HG02970 (cell line): Measurements from ENCODE around the gene NRAS.
A peak's percentile ranks its signal among the peaks of the same experiment; 100 is the strongest.
"Not testable (repeated sequence)": the region's sequence is repeated elsewhere in the genome, so short reads cannot be mapped to it uniquely, and the experiment has no call there.

ENCODE experiments used
- ATAC-seq: cut with Tn5 transposase; IDR thresholded peaks from one replicate; pipeline ENCODE4 v1.9.1; 2021; ENCODE audit warnings: mild to moderate bottlenecking, moderate library complexity, moderate number of reproducible peaks; ENCODE audit not compliant: unreplicated experiment, low FRiP score

The NRAS gene

DNA sequence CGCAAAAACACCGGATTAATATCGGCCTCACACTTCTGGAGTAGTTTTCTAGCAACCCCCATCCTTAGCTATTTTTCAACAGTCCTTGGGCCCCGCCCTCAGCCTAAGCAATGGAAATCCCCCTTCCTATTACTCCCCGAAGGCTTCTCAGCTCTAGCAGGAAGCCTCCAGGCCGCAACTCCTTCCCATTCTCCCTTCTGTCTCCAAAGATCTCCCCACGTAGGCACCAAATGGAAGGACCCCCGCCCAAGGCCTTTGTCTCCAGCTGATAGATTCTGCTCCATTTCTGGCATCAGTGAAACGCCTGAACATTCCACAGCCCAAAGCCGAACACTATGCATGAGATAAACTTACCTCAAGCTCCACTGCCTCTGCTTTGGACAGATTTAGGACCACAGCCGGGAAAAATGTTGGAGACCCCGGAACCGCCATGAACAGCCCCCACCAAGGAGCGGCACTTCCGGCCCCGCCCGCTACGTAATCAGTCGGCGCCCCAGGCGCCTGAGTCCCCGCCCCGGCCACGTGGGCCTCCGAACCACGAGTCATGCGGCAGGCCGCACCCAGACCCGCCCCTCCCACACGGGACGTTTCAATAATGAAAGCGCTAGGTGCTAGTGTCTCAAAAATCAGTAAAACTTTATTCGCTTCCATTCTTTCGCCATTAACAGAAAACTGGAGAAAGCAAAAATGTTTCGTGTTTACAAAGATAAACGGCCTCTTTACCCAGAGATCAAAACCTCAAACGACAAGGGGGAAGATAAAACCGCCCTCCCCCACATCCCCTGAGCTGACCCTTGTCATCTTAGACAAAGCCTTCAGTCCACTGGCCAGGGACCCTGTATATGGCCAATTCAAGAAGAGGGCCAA lies at the start of gene NRAS:
NRAS (minus strand) TSS at position 468 of the 867 bp plus-strand sequence. CDS start 611 bp downstream, outside the sequence.
- peak; percentile 97 for ATAC-seq

DNA sequence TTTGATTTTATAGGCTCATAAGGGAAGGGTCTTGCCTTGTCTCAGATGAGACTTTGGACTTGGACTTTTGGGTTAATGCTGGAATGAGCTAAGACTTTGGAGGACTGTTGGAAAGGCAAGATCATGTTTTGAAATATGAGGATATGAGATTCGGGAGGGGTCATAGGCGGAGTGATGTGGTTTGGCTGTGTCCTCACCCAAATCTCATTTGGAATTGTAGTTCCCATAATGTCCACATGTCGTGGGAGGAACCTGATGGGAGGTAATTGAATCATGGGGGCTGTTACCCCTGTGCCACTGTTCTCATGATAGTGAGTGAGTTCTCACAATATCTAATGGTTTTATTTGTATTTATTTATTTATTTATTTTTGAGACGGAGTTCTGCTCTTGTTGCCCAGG lies 48.1 kb upstream of the NRAS start:
- no peak for ATAC-seq

DNA sequence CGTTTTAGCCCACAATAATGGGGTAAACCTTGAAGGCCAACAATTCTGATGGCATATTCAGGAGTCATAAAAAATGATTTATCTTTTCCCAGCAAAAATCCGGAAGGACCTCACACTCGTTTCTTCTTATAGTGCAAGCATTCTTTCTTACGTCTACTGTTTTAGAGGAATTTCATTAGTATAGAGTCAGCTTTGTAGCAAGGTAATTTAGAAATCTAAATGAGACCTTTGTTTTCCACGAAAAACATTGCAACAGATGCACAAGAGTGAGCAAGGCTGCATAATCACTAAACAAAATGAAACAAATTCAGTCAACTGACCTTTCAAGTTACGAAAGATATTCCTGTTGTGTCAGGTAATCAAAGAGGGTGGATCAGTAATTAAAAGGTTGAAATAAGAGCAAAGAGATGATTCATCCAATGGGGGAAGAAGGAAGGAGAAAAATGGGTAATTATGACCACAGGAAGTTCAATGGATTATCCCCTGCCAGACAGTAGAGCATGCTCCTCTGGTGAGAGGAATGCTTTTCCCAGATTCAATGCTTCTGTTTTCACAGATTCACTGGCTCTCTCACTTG lies 41.8 kb upstream of the NRAS start:
- no peak for ATAC-seq

DNA sequence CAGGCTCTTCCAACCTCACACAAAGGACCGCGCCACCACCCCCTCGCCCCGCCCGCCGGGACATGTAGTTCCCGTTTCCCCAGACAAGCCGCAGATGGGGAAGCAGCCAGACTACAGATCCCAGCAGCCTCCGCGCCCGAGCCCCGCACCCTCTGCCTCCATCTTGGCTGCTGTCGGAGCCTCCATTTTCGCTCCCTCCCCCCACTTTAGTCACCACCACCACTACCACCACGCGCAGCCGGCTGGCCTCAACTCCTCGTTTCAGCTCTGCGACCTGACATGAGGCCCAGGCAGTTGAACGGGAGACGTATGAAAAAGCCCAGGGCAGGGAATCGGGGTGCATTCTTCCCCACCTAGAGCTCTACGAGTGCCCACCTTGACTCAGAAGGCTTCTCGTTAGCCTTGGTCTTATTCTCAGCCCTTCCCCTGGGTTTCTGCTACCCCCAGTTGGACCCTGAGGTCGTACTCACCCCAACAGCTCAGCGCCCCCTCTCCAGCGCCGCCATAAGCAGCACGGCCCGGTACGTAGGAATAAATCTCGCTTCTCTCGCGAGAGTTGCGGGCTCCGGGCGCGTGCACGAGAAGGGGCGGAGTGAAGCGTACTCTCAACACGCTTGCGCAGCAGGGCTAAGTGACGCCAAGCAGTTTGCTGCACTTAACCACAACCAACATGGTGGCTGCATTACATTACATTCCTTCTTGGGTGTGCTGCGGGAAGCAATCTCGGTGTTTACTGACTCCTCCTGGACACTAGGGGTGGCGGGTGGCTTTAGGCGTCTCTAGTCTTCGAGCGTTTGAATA lies 41.1 kb upstream of the NRAS start, which contains the start of gene CSDE1:
CSDE1 (minus strand) TSS at position 530 of the 801 bp plus-strand sequence. CDS start 18,094 bp downstream, outside the sequence.
- ATAC-seq, result peak; percentile 84

DNA sequence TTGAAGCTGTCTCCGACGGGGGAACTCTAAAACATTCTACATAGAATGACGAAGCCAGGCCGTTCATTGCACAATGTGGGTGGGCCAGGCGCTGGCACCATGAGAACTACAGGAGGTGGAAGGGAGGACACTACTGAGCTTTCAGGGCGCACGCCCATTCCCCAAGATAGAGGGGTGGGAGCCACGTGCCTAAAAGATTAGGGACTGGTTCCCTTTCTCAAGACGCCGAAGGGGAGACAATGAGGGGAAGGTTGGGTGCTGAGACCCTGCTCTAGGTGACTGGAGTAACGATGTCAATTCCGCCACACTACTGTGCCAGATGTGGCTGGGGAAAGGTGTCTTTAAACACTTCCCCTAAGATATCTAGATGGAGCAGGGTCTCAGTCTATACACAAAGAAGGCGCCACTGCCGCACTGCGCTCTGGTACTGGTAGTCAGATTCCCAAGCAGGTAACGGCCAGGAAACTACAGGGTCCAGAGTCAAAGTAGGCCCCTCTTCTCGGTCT lies 40.4 kb upstream of the NRAS start:
- ATAC-seq, result no peak

DNA sequence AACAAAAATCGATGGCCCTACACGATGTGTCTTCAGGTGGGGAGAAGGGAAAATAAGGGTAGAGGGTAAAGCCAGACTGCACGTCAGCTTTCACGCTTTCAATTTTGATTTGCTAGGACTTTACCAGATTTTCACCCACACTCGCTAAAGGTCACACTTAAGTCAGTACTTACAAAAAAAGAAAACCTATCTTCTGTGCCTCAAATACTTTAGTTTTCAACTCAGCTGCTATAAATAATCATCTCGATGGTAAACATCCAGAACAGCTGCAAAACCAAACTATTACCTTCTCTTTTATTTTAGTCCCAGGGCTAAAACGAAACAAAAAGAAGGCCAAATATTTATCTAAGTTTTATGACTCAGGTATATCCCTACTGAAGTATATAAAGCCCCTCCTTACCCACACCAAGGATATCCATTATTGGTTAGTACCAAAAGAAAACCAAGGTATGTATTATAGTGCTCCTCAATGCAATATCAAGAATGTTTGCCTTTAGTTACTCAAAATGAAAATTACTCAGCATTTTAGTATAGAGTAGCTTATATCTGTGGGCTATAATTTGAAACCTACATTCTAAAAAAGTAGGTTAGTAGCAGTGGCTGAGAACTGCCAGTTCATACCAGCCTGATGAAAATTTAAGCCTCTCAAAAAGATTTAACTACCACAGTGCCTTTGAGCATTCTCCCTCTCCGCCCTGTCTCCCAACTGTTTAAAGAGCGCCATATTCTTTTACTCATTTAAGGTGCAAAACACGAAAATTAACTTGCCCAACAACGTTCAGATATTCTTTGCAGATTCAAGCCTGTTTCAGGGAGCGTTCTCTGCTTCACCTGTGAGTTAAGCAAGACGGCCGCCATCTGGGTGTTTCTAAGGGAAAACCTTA lies 39.7 kb upstream of the NRAS start:
- no peak for ATAC-seq

DNA sequence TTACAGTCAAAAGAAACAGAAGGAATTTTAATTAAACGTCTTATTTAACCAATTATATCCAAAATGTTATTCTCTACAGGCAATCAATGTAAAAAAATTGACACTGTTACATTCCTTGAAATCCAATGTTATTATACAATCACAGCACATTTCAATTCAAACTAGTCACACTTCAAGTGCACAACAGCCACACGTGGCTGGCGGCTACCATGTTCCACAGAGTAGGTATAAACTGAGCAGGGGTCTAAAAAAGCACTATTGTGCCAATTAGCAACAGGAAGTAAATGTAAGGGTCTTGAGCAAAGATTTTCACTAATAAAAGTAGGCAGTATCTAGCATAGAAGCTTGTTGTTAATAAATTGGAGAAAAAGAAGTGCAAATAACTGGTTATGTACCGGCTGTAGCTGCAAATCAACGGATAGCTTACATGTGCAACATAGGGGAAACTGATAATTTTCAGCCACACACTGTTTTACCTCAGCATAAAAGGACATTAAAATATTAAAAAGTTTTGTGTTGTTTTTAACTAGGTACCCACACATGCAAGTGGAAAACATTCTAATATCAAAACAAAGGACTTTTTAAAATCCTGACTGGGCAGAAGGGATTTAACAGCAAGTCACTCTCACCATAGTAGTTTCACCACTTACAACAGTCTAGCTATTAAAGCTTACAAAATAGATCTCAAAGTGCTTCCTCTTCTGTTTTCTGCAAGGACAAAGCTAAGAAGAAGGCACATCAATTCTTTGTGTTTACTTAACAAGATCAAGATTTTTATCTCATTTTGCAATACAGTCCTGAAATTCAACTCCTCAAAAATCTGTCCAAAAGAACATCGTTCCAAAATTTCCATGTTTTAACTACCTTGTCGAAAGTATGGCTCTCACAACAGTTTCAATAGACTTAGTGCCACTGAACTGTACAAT lies 38.7 kb upstream of the NRAS start:
- no peak for ATAC-seq

DNA sequence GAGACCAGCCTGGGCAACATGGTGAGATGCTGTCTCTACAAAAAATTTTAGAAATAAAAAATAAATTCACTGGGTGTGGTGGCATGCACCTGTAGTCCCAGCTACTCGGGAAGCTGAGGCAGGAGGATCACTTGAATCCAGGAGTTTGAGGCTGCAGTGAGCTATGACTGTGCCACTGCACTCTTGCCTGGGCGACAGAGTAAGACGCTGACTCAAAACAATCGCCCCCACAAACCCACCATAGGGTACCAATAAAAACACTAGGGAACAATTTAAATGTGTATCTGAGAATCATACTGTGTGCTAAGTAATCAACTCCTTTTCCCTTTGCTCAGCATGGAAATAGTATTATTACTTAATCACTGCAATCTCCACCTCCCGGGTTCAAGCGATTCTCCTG lies 37.1 kb upstream of the NRAS start:
- not testable (repeated sequence) for ATAC-seq

DNA sequence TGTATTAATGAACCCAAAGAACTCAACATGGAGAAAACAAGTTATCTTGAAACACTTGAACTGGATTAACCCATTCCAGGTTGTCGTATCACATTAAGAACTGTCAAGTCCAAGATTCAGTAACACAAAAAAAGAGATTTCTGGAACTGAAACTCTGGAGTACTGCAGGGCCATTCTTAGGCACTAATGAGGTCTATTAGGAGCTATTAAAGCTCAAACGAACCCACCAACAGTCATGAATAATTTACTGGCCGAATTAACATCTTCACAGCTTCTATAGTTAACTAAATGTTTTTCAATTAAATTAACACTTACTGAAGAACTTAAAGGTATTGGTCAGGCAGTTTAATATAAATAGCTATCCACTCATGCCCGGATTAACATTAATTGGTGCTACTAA lies 36.6 kb upstream of the NRAS start:
- ATAC-seq, result no peak

DNA sequence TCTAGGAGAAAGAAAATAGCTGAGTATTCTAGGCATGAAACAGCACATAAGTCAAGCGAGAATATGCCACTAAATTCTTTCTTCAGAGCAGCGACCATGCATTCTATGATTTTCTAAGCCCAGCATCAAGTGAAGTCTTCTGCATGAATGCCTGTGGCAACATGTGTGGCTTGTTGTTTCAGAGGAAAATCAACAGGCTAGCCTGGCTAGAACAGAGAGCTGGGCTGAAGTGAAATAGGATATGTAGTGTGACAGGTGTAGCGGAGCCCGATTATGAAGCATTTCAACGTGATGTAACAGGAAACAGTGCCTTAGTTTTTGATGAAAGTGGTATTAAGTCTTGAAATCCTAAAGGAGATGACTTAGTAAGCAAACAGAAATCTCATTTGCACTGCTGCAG lies 34.2 kb upstream of the NRAS start:
- no peak for ATAC-seq

DNA sequence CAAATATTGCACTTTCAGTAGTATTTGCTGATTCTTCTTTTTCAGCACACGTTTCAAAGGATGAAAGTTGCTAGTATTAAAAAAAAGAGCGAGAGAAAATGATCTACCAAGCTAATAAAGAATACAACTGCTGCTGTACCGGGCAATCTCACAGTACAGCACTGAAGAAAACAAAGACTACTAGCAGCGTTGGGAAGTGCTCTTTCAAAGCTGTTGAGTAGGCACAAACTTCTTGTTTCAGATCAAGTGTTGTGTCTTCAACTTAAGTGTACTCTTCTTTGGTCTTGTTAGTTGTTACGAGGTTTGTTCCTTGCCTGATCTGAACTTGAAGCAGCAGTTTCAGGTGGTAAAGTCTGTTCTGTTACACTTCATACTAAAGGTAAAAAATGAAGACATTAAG lies 33.3 kb upstream of the NRAS start:
- no peak for ATAC-seq

DNA sequence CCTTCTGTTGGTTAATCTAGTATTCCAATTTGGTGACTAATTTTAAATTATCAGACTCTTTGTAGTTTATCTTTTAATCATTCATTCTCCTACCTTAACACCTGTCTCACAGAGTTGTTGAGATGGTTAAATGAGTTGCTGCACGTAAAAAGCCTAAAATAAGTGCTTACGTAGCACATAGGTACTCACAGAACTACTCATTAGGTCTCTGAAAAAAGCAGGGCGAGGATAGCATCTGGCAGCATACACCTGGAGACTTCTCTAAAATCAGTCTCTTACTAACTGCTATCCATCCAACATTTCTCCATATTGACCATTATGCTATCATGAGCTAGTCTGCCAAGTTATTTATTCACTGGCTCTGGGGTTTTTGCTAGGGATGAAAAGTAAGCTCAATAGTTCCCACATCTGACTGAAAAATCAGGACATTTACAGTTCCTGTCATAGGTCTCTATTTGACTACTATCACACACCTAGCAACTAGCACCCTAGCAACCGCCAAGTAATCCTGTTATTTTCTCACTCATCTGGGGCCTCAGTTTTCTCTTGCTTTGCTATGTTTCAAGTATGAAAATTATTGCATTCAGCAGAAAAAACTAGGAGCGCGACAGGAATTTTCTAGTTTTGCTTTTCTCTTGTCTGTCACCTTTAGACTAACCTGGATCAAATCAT lies 30.0 kb upstream of the NRAS start:
- no peak for ATAC-seq

DNA sequence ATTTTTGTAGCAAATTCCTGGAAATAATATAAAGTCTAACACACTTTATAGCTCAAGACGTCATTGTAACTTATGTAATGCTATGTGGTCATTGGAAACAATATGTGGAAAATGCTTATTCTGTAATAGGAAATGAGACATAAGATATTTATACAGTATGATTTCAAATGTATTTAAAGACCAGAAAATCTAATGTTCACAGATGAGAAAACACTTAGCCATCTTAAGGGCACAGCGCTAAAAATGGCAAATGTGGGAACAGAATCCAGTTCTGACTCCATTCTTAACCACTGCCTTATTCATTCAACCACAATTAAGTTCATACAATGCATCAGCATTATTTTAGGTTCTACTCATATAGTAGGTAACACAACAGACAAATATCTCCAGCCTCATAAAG lies 28.7 kb upstream of the NRAS start:
- ATAC-seq, result no peak

DNA sequence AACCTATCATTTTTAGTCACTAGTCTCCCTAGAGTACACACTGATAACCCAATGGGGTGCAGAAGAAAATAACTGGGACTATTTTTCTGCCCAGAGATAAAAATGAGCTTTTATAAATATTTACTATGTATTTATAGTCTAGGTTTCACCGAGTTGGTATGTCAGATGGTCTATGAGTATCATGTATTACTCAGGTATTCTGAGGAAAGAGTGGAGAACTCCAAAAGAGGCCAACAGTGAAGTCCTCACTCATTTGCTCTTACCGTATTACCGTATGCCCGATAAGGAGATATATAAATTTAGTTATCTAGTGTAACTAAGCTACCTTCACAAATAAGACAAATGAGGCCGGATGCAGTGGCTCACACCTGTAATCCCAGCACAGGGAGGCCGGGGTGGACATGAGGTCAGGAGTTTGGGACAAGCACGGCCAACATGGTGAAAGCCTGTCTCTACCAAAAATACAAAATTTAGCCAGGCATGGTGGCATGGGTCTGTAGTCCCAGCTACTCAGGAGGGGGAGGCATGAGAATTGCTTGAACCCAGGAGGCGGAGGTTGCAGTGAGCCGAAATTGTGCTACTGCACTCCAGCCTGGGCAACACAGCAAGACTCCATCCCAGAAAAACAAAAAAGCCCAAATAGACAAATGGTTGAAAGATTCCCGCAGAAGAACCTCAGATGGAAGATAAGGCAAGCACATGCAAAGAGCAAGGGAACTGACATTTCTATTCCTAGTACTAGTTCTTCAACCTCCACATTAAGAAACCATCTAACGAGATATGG lies 25.6 kb upstream of the NRAS start:
- ATAC-seq, result no peak

DNA sequence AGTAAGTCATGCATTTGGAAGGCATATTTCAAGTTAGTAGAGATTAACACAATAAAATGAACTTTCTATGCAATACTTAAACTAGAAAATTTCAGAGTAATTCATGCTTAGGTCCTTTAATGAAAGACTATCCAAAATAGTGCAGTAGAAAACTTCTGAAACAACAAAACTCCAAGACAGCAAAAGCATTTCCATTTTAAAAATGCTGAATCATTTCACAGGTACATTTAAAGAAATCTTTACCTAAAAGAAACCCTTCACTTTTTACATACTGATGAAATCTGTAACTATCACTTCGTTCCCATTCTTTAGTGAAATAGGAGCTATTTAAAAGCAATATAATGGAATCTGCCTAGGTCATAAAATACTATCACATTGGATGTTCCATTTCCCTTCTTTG lies 23.8 kb upstream of the NRAS start:
- ATAC-seq, result no peak

DNA sequence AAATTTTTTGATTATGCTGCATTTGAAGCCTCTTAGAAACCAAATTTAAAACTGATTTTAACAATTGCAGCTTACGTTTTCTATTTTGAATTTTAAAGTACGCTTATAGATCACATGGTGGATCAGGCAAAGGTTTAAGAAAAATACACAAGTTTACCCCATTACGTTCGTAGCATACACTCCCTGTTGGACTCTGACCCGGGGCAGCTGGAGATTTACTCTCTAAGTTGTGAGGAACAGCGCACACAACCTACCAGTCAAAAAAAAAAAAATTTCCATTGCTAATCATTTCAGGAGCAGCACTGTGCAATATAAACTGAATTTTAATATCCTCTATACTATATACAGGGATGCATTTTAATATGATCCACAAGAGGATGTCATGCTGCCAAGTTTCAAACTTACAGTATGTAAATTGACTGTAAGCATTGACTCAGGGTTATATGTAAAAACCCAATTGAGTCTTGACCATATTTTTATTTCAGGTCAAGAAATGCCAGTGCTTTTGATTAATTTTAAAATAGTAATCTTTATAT lies 20.8 kb upstream of the NRAS start:
- ATAC-seq, result no peak

DNA sequence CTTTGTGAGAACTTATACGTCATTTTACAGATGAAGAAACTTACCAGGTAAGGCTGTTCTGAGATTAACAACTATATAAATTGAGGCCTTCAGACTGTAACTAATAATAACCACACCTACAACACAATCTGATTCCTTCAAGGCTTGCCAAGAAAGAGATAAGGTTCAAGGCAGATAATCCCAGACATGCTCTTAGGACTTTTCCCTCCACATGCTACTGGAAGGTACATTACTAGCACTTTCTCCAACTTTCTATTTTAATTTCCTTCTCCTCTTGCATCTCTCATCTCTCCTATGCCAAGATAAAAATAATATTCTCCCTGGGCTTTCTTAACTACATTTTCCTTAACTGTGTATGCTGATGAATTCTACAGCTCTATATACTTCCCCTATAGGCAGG lies 18.9 kb upstream of the NRAS start:
- no peak for ATAC-seq
